IPS-15b (cell line): Measurements from ENCODE around the gene LAD1.
A peak's percentile ranks its signal among the peaks of the same experiment; 100 is the strongest.

Experiments
- H3K27me3 ChIP-seq: one replicate; pipeline ENCODE4 v1.6.1; 2013; ENCODE audit warnings: low read length; ENCODE audit not compliant: control insufficient read depth, insufficient read depth
- H3K36me3 ChIP-seq: one replicate; pipeline ENCODE4 v1.6.1; 2013; ENCODE audit warnings: low read length; ENCODE audit not compliant: control insufficient read depth, insufficient read depth
- H3K4me1 ChIP-seq: one replicate; pipeline ENCODE4 v1.6.1; 2013; ENCODE audit warnings: mild to moderate bottlenecking, low read length; ENCODE audit not compliant: control insufficient read depth, insufficient read depth
- H3K4me3 ChIP-seq: one replicate; pipeline ENCODE4 v1.5.1; 2013; ENCODE audit warnings: low read depth, low read length
- H3K9ac ChIP-seq: one replicate; pipeline ENCODE4 v1.6.1; 2013; ENCODE audit warnings: low read depth, mild to moderate bottlenecking, low read length
- H3K9me3 ChIP-seq: one replicate; pipeline ENCODE4 v1.6.1; 2013; ENCODE audit warnings: mild to moderate bottlenecking, low read length; ENCODE audit not compliant: control insufficient read depth, insufficient read depth

LAD1 gene

GRCh38 chr1:201400212-201400851 lies 1.2 kb upstream of the LAD1 start:
- no peaks in the 10 kb centered on the region for H3K9me3 ChIP-seq
- peak overlapping the region; percentile 69 for H3K4me3 ChIP-seq
- no peak overlapping the region for H3K9ac ChIP-seq
- peaks cover 4% of the 10 kb centered on the region for H3K4me1 ChIP-seq
- no peaks in the 10 kb centered on the region for H3K36me3 ChIP-seq
- peaks cover 33% of the 10 kb centered on the region for H3K27me3 ChIP-seq

- Histone ChIP-seq H3K9ac (peak overlapping the region; percentile 84), H3K4me1 (peaks cover 6% of the 10 kb centered on the region), H3K36me3 (no peaks in the 10 kb centered on the region), H3K4me3 (peak overlapping the region; percentile 69), H3K27me3 (peaks cover 33% of the 10 kb centered on the region), H3K9me3 (no peaks in the 10 kb centered on the region)
These were observed 415 bp upstream of the LAD1 start for GRCh38 chr1:201399352-201400126.

GRCh38 chr1:201397675-201398074 lies 1.4 kb downstream of the LAD1 start:
- H3K4me3 ChIP-seq: no peak overlapping the region
- no peak overlapping the region for H3K9ac ChIP-seq
- peaks cover 11% of the 10 kb centered on the region for H3K4me1 ChIP-seq
- H3K27me3 ChIP-seq: peaks cover 30% of the 10 kb centered on the region
- H3K9me3 ChIP-seq: no peaks in the 10 kb centered on the region
- H3K36me3 ChIP-seq: no peaks in the 10 kb centered on the region

GRCh38 chr1:201396861-201397464 lies 2.2 kb downstream of the LAD1 start:
- Histone ChIP-seq H3K4me1 (peaks cover 13% of the 10 kb centered on the region), H3K9ac (no peak overlapping the region), H3K9me3 (no peaks in the 10 kb centered on the region), H3K27me3 (peaks cover 30% of the 10 kb centered on the region), H3K4me3 (no peak overlapping the region), H3K36me3 (no peaks in the 10 kb centered on the region)

GRCh38 chr1:201395936-201396335 lies 3.2 kb downstream of the LAD1 start:
- Histone ChIP-seq H3K4me3 (no peak overlapping the region), H3K36me3 (no peaks in the 10 kb centered on the region), H3K9me3 (no peaks in the 10 kb centered on the region), H3K27me3 (peaks cover 20% of the 10 kb centered on the region), H3K4me1 (peaks cover 14% of the 10 kb centered on the region), H3K9ac (no peak overlapping the region)

GRCh38 chr1:201394591-201394990 lies 4.5 kb downstream of the LAD1 start:
- no peak overlapping the region for H3K4me3 ChIP-seq
- peaks cover 3% of the 10 kb centered on the region for H3K36me3 ChIP-seq
- peak overlapping the region; percentile 37 for H3K9ac ChIP-seq
- no peaks in the 10 kb centered on the region for H3K9me3 ChIP-seq
- H3K4me1 ChIP-seq: peaks cover 10% of the 10 kb centered on the region
- peaks cover 7% of the 10 kb centered on the region for H3K27me3 ChIP-seq

GRCh38 chr1:201393076-201393475 lies 6.0 kb downstream of the LAD1 start:
- Histone ChIP-seq H3K4me3 (no peak overlapping the region), H3K36me3 (peaks cover 3% of the 10 kb centered on the region), H3K4me1 (peaks cover 10% of the 10 kb centered on the region), H3K9me3 (no peaks in the 10 kb centered on the region), H3K27me3 (no peaks in the 10 kb centered on the region), H3K9ac (no peak overlapping the region)

GRCh38 chr1:201391651-201392511 lies 7.2 kb downstream of the LAD1 start:
- Histone ChIP-seq H3K9ac (peak overlapping the region; percentile 9), H3K4me1 (peaks cover 10% of the 10 kb centered on the region), H3K9me3 (no peaks in the 10 kb centered on the region), H3K4me3 (no peak overlapping the region), H3K36me3 (peaks cover 7% of the 10 kb centered on the region), H3K27me3 (no peaks in the 10 kb centered on the region)

- Histone ChIP-seq H3K36me3 (peaks cover 7% of the 10 kb centered on the region), H3K27me3 (no peaks in the 10 kb centered on the region), H3K4me3 (no peak overlapping the region), H3K9ac (no peak overlapping the region), H3K9me3 (no peaks in the 10 kb centered on the region), H3K4me1 (peaks cover 10% of the 10 kb centered on the region)
These were observed 7.9 kb downstream of the LAD1 start for GRCh38 chr1:201391225-201391624.

GRCh38 chr1:201389051-201389450 lies 10.1 kb downstream of the LAD1 start:
- H3K4me1 ChIP-seq: peaks cover 3% of the 10 kb centered on the region
- no peaks in the 10 kb centered on the region for H3K9me3 ChIP-seq

GRCh38 chr1:201386208-201386607 lies 12.9 kb downstream of the LAD1 start:
- no peaks in the 10 kb centered on the region for H3K9me3 ChIP-seq
- no peaks in the 10 kb centered on the region for H3K27me3 ChIP-seq
- peaks cover 9% of the 10 kb centered on the region for H3K36me3 ChIP-seq
- no peak overlapping the region for H3K9ac ChIP-seq
- no peaks in the 10 kb centered on the region for H3K4me1 ChIP-seq
- no peak overlapping the region for H3K4me3 ChIP-seq

More at GRCh38 chr1:201389051-201389450, 10.1 kb downstream of the LAD1 start:
- Histone ChIP-seq H3K27me3 (no peaks in the 10 kb centered on the region), H3K4me3 (no peak overlapping the region), H3K36me3 (peaks cover 7% of the 10 kb centered on the region), H3K9ac (no peak overlapping the region)
